GM12874 (cell line): ENCODE measurements around the gene ADISSP.

ENCODE experiments used
- TF ChIP-seq, protein P1 (sequence below): IDR thresholded peaks from 2 replicates; pipeline ENCODE4 v1.5.1; 2011; ENCODE audit warnings: low read depth, mild to moderate bottlenecking, control low read depth, low read length, moderate library complexity; ENCODE audit not compliant: insufficient read depth

The ADISSP gene

DNA sequence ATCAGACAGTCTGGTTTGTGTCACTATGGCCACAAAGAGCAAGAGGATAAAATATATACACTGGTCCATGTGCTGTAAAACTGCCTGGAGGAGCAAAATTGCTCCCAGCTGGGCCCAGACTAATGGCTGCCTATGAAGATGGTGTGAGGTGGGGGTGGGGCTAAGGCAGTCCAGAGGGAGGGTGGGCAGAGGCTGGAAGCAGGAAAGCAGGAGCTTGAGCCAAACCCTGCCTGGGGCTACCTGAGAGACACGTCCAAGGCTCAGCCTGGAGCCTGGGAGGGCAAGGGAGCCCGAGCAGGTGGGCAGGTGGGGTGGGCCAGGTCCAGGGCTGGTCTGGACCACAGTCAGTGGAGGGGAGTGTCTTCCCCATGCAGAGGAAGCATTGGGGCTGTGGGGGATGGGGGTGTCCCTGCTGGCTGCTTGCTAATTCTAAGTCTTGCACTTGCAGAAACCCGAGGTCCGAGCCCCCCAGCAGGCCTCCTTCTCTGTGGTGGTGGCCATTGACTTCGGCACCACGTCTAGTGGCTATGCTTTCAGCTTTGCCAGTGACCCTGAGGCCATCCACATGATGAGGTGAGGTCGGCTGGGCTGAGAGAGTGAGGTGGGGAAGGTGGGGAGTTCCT lies 25.6 kb downstream of the ADISSP start:
- TF ChIP-seq, protein P1, sequence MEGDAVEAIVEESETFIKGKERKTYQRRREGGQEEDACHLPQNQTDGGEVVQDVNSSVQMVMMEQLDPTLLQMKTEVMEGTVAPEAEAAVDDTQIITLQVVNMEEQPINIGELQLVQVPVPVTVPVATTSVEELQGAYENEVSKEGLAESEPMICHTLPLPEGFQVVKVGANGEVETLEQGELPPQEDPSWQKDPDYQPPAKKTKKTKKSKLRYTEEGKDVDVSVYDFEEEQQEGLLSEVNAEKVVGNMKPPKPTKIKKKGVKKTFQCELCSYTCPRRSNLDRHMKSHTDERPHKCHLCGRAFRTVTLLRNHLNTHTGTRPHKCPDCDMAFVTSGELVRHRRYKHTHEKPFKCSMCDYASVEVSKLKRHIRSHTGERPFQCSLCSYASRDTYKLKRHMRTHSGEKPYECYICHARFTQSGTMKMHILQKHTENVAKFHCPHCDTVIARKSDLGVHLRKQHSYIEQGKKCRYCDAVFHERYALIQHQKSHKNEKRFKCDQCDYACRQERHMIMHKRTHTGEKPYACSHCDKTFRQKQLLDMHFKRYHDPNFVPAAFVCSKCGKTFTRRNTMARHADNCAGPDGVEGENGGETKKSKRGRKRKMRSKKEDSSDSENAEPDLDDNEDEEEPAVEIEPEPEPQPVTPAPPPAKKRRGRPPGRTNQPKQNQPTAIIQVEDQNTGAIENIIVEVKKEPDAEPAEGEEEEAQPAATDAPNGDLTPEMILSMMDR: no peak

DNA sequence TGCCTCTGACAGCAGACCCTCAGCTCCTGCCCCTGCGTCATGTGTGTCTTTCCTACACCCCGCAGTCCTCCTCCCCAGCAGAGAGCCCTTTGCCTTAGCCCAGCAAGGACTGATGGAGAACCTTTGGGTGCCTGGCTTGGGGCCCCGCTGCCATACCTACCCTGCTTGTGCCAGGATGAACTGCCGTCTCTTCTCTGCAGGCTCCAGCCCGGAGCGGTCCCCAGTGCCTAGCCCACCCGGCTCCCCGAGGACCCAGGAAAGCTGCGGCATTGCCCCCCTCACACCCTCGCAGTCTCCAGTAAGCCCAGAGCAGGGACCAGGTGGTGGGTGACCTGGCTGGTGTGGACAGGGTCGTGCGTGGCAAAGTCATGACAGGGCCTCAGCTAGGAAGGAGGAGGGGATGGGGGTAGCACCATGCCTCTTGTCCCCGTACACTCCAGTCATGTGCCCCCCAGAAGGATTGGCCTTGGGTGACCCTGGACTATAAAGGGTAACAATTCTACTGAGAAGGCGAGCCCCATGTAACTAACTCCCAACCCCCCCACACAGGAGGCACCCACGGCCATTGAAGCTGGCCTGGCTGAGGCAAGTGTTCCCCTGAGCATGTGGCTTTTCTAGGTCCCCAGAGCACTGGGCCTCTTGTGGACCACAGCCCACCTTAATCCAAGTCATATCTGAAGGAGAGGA lies 26.8 kb downstream of the ADISSP start:
- TF ChIP-seq, protein P1: no peak

- TF ChIP-seq, protein P1: no peak
Observed at GRCh38 chr20:3739926-3740451, 27.6 kb downstream of the ADISSP start.

GRCh38 chr20:3739054-3739925 lies 28.3 kb downstream of the ADISSP start:
- TF ChIP-seq, protein P1: no peak

- TF ChIP-seq, protein P1: no peak
Observed at GRCh38 chr20:3738111-3739053, 29.2 kb downstream of the ADISSP start.

GRCh38 chr20:3735768-3736167 lies 31.8 kb downstream of the ADISSP start:
- TF ChIP-seq, protein P1: no peak
